Cardiac fibroblast (primary cell): Measurements from ENCODE around the gene SPTLC2.

ENCODE experiments used
- DNase-seq, 2 donors: peaks; one replicate each; pipeline versions ENCODE4 v3.0.0 to v3.0.0-alpha.2; 2010; ENCODE audit warnings: low read depth in 2 of 2
- H3K4me3 ChIP-seq, 2 donors: replicated peaks in 1 of 2; 1 replicate in 1 of 2; 2 replicates in 1 of 2; pipeline ENCODE4 v1.5.1; 2011; ENCODE audit warnings: low read depth in 2 of 2, low read length in 2 of 2, mild to moderate bottlenecking in 2 of 2, moderate library complexity in 1 of 2
- CTCF ChIP-seq: IDR thresholded peaks from one replicate; pipeline ENCODE4 v1.5.1; 2011; ENCODE audit warnings: low read depth, mild to moderate bottlenecking, low read length, inconsistent platforms

SPTLC2 gene

GRCh38 chr14:77488558-77488957, 127.9 kb downstream of the SPTLC2 start:
- no peak for DNase-seq
- no peak for TF ChIP-seq CTCF
- no peak overlapping the region for H3K4me3 ChIP-seq

GRCh38 chr14:77485901-77486678, 130.3 kb downstream of the SPTLC2 start:
- peak in 1 of 2 donors; percentile 88 for DNase-seq
- TF ChIP-seq CTCF, result no peak

GRCh38 chr14:77485256-77485655, 131.2 kb downstream of the SPTLC2 start:
- no peak overlapping the region for H3K4me3 ChIP-seq
- TF ChIP-seq CTCF, result no peak
- DNase-seq, result no peak

More at GRCh38 chr14:77485901-77486678, 130.3 kb downstream of the SPTLC2 start:
- H3K4me3 ChIP-seq, result no peak overlapping the region

GRCh38 chr14:77482422-77482821, 134.0 kb downstream of the SPTLC2 start:
- no peak for TF ChIP-seq CTCF
- DNase-seq, result no peak
- no peak overlapping the region for H3K4me3 ChIP-seq

GRCh38 chr14:77478796-77479195, 137.6 kb downstream of the SPTLC2 start:
- DNase-seq, result no peak
- no peak for TF ChIP-seq CTCF
- no peak overlapping the region for H3K4me3 ChIP-seq

- H3K4me3 ChIP-seq, result no peak overlapping the region
- TF ChIP-seq CTCF, result no peak
- no peak for DNase-seq
Measured at GRCh38 chr14:77478029-77478428, 138.4 kb downstream of the SPTLC2 start.
